WTC11 (cell line): ENCODE results near the gene PRPF8. TPM values are rescaled to one million over a fixed set of nuclear protein-coding genes. Genes with fewer than 3 reads are reported as not detected.

Source experiments
- ATAC-seq: fragments of 200-7000 bp; cut with Tn5 transposase; 2 replicates; pipeline ENCODE4 v1.10.0; 2021; ENCODE audit warnings: mild to moderate bottlenecking, moderate library complexity
- CTCF ChIA-PET: fragments of 300-600 bp; sonication (Branson Sonifier 250); formaldehyde crosslinking; loops from one replicate; lab custom pipeline; 2021; ENCODE audit warnings: antibody characterized with exemption; lab: Charles Lee
- POLR2A ChIA-PET: fragments of 350-600 bp; sonication (Branson Sonifier 250); formaldehyde crosslinking; loops from one replicate; lab custom pipeline; 2021; ENCODE audit warnings: antibody characterized with exemption; lab: Charles Lee
- DNase-seq: peaks from one replicate; pipeline ENCODE4 v3.0.0; 2021; ENCODE audit warnings: low spot score
- H3K27ac Mint-ChIP-seq: 2 replicates; pipeline ENCODE4 v1.8.0; 2021; ENCODE audit warnings: mixed read lengths
- H3K27me3 Mint-ChIP-seq: 2 replicates; pipeline ENCODE4 v1.8.0; 2021; ENCODE audit warnings: low read depth, mild to moderate bottlenecking, moderate library complexity, mixed read lengths
- H3K36me3 Mint-ChIP-seq: 2 replicates; pipeline ENCODE4 v1.8.0; 2021; ENCODE audit warnings: mixed read lengths
- H3K4me1 Mint-ChIP-seq: 2 replicates; pipeline ENCODE4 v1.8.0; 2022; ENCODE audit warnings: mixed read lengths
- H3K4me3 Mint-ChIP-seq: 2 replicates; pipeline ENCODE4 v1.8.0; 2021; ENCODE audit warnings: mild to moderate bottlenecking, moderate library complexity, mixed read lengths
- H3K9me3 Mint-ChIP-seq: 2 replicates; pipeline ENCODE4 v1.8.0; 2021; ENCODE audit warnings: mixed read lengths
- AFF4 ChIP-seq: sonication (generic); formaldehyde crosslinking; IDR thresholded peaks from 2 replicates; pipeline ENCODE4 v1.8.1; 2023; ENCODE audit warnings: mild to moderate bottlenecking, missing genetic modification reagents, borderline replicate concordance
- CBFB ChIP-seq: sonication (generic); formaldehyde crosslinking; IDR thresholded peaks from 2 replicates; pipeline ENCODE4 v1.8.1; 2022; ENCODE audit warnings: mild to moderate bottlenecking, low read depth, missing genetic modification reagents
- FOXK1 ChIP-seq: sonication (generic); formaldehyde crosslinking; IDR thresholded peaks from 2 replicates; pipeline ENCODE4 v1.8.0; 2022; ENCODE audit warnings: mild to moderate bottlenecking, moderate library complexity, missing genetic modification reagents
- FOXP1 ChIP-seq: sonication (generic); formaldehyde crosslinking; IDR thresholded peaks from 2 replicates; pipeline ENCODE4 v1.8.0; 2022; ENCODE audit warnings: missing genetic modification reagents, mild to moderate bottlenecking, moderate library complexity, borderline replicate concordance
- FOXP4 ChIP-seq: sonication (generic); formaldehyde crosslinking; IDR thresholded peaks from 2 replicates; pipeline ENCODE4 v1.8.0; 2022; ENCODE audit warnings: mild to moderate bottlenecking, missing genetic modification reagents
- HMGXB4 ChIP-seq: sonication (generic); formaldehyde crosslinking; IDR thresholded peaks from 2 replicates; pipeline ENCODE4 v1.8.1; 2023; ENCODE audit warnings: mild to moderate bottlenecking, moderate library complexity, missing genetic modification reagents
- JAZF1 ChIP-seq: fragments of 250-450 bp; sonication (Bioruptor Pico); IDR thresholded peaks from 2 replicates; pipeline ENCODE4 v1.9.0; 2021; ENCODE audit warnings: moderate library complexity, mild to moderate bottlenecking, inconsistent platforms
- KAT7 ChIP-seq: sonication (generic); formaldehyde crosslinking; IDR thresholded peaks from 2 replicates; pipeline ENCODE4 v1.8.1; 2023; ENCODE audit warnings: missing genetic modification reagents, mild to moderate bottlenecking, borderline replicate concordance
- NFYB ChIP-seq: sonication (generic); formaldehyde crosslinking; conservative IDR thresholded peaks from 2 replicates; pipeline ENCODE4 v1.8.0; 2022; ENCODE audit warnings: low read depth, missing genetic modification reagents
- NR1H2 ChIP-seq: sonication (generic); formaldehyde crosslinking; IDR thresholded peaks from 2 replicates; pipeline ENCODE4 v1.9.0; 2021; ENCODE audit warnings: mild to moderate bottlenecking, moderate library complexity, missing genetic modification reagents
- PRDM15 ChIP-seq: sonication (generic); formaldehyde crosslinking; IDR thresholded peaks from 2 replicates; pipeline ENCODE4 v1.8.0; 2022; ENCODE audit warnings: missing genetic modification reagents
- TCF7 ChIP-seq: sonication (generic); formaldehyde crosslinking; IDR thresholded peaks from 2 replicates; pipeline ENCODE4 v1.8.0; 2022; ENCODE audit warnings: mild to moderate bottlenecking, low read depth, missing genetic modification reagents, moderate library complexity
- TP53 ChIP-seq: sonication (generic); formaldehyde crosslinking; IDR thresholded peaks from 2 replicates; pipeline ENCODE4 v1.8.1; 2023; ENCODE audit warnings: mild to moderate bottlenecking, missing genetic modification reagents
- USF1 ChIP-seq: sonication (generic); formaldehyde crosslinking; IDR thresholded peaks from 2 replicates; pipeline ENCODE4 v1.8.0; 2022; ENCODE audit warnings: mild to moderate bottlenecking, missing genetic modification reagents
- ZBTB21 ChIP-seq: sonication (generic); formaldehyde crosslinking; IDR thresholded peaks from 2 replicates; pipeline ENCODE4 v1.8.1; 2023; ENCODE audit warnings: mild to moderate bottlenecking, missing genetic modification reagents, borderline replicate concordance
- ZMAT4 ChIP-seq: fragments of 250-450 bp; sonication (Bioruptor Pico); IDR thresholded peaks from 2 replicates; pipeline ENCODE4 v1.9.0; 2021; ENCODE audit warnings: mild to moderate bottlenecking
- ZNF138 ChIP-seq: sonication (generic); formaldehyde crosslinking; conservative IDR thresholded peaks from 2 replicates; pipeline ENCODE4 v1.8.1; 2022; ENCODE audit warnings: mild to moderate bottlenecking, moderate library complexity, missing genetic modification reagents
- ZNF263 ChIP-seq: sonication (generic); formaldehyde crosslinking; IDR thresholded peaks from 2 replicates; pipeline ENCODE4 v1.8.1; 2022; ENCODE audit warnings: low read depth, mild to moderate bottlenecking, moderate library complexity, missing genetic modification reagents
- ZNF425 ChIP-seq: fragments of 250-450 bp; sonication (Bioruptor Pico); conservative IDR thresholded peaks from 2 replicates; pipeline ENCODE4 v1.9.0; 2021; ENCODE audit warnings: mild to moderate bottlenecking
- total RNA-seq: library from RNA; stranded (reverse); gene quantifications from 3 replicates; pipeline ENCODE4 v1.2.3, GENCODE V29; 2021

PRPF8 gene
- total RNA-seq, 1 experiment from 2014 or later = 388 TPM

GRCh38 chr17:1713878-1714426, 29.3 kb upstream of the PRPF8 start (continued):
- 0 out of 2 replicates have a peak, but pooled peaks have one; percentile 23 for TF ChIP-seq HMGXB4 (CRISPR knock-in tag)
- TF ChIP-seq JAZF1 (CRISPR knock-in tag) = no peak

GRCh38 chr17:1713160-1713877, 28.7 kb upstream of the PRPF8 start:
- ATAC-seq = no peak
- H3K4me3 Mint-ChIP-seq = peak overlapping the region; percentile 93
- H3K9me3 Mint-ChIP-seq = no peaks in the 10 kb centered on the region
- H3K36me3 Mint-ChIP-seq = no peaks in the 10 kb centered on the region
- H3K4me1 Mint-ChIP-seq = peaks cover 23% of the 10 kb centered on the region
- peak overlapping the region; percentile 97 for H3K27ac Mint-ChIP-seq
- DNase-seq = no peak
- ChIA-PET POLR2A (interaction anchor here (0.6 to 1.5 kb wide), 8 partner anchors 9 to 139 kb away, joined by 3 to 4 read pairs (median 3); partner anchors contain the start of genes PRPF8 and SERPINF1), CTCF (interaction anchor here (0.6 to 5.7 kb wide), 29 partner anchors 8 to 219 kb away, joined by 3 to 64 read pairs (median 5); partner anchors contain the start of genes PRPF8, RILP, RPA1 and SERPINF1)
- H3K27me3 Mint-ChIP-seq = peaks cover 8% of the 10 kb centered on the region
- TF ChIP-seq TP53 (no peak), ZMAT4 (CRISPR knock-in tag) (no peak), KAT7 (CRISPR knock-in tag) (no peak), NR1H2 (CRISPR knock-in tag) (no peak), ZNF425 (CRISPR knock-in tag) (no peak), TCF7 (CRISPR knock-in tag) (no peak), PRDM15 (no peak), USF1 (CRISPR knock-in tag) (no peak), ZBTB21 (CRISPR knock-in tag) (no peak), FOXP4 (CRISPR knock-in tag) (no peak), FOXP1 (no peak), ZNF263 (no peak), AFF4 (no peak), NFYB (CRISPR knock-in tag) (no peak), CBFB (CRISPR knock-in tag) (no peak), FOXK1 (no peak), ZNF138 (CRISPR knock-in tag) (no peak)
